Muscle layer of colon (tissue), 2 donors: ENCODE data around the gene GAS5.

ENCODE experiments used
- H3K27ac ChIP-seq: one replicate; pipeline ENCODE4 v1.7.0; 2013; ENCODE audit warnings: low read depth, mild to moderate bottlenecking, low read length, moderate library complexity
- H3K27me3 ChIP-seq, 2 donors: one replicate each; pipeline ENCODE4 v1.7.0; 2013; ENCODE audit warnings: low read length in 2 of 2, mild to moderate bottlenecking in 2 of 2; ENCODE audit not compliant: insufficient read depth in 2 of 2, control insufficient read depth in 1 of 2
- H3K36me3 ChIP-seq: one replicate; pipeline ENCODE4 v1.7.0; 2013; ENCODE audit warnings: mild to moderate bottlenecking, low read length; ENCODE audit not compliant: insufficient read depth
- H3K4me1 ChIP-seq: one replicate; pipeline ENCODE4 v1.7.0; 2013; ENCODE audit warnings: mild to moderate bottlenecking, low read length; ENCODE audit not compliant: insufficient read depth
- H3K4me3 ChIP-seq, 2 donors: one replicate each; pipeline ENCODE4 v1.7.0; 2013; ENCODE audit warnings: low read length in 2 of 2, low read depth in 1 of 2, mild to moderate bottlenecking in 1 of 2, moderate library complexity in 1 of 2
- H3K9ac ChIP-seq: one replicate; pipeline ENCODE4 v1.7.0; 2013; ENCODE audit warnings: low read length
- H3K9me3 ChIP-seq: one replicate; pipeline ENCODE4 v1.7.0; 2013; ENCODE audit warnings: mild to moderate bottlenecking, low read length
- donor health status: abdominal sarcoma.
- donor health status: Adenocarcinoma of cecum.

GAS5 gene

GRCh38 chr1:173867753-173868265, at the start of gene GAS5:
TSS of gene GAS5 (minus strand) at chr1:173867989.
- peak within 1 kb of the TSS; percentile 76 to 80 for H3K4me3 ChIP-seq
- H3K36me3 ChIP-seq: peaks cover 43% of the 10 kb centered on the region
- peaks cover 18% of the 10 kb centered on the region for H3K4me1 ChIP-seq
- H3K27me3 ChIP-seq: no peaks in the 10 kb centered on the region
- H3K27ac ChIP-seq: peak within 1 kb of the TSS; percentile 97
- H3K9ac ChIP-seq: peak within 1 kb of the TSS; percentile 85
- no peaks in the 10 kb centered on the region for H3K9me3 ChIP-seq

GRCh38 chr1:173917149-173917548, 49.4 kb upstream of the GAS5 start, which contains the start of gene SERPINC1:
TSS of gene SERPINC1 (minus strand) at chr1:173917327. CDS start at chr1:173917259, 68 bp downstream.
- Histone ChIP-seq H3K9ac (no peak within 1 kb of the TSS), H3K27ac (no peak within 1 kb of the TSS), H3K27me3 (no peaks in the 10 kb centered on the region), H3K36me3 (no peaks in the 10 kb centered on the region), H3K9me3 (no peaks in the 10 kb centered on the region), H3K4me3 (no peak within 1 kb of the TSS), H3K4me1 (no peaks in the 10 kb centered on the region)

- no peaks in the 10 kb centered on the region for H3K9me3 ChIP-seq
- no peak overlapping the region for H3K9ac ChIP-seq
- no peak overlapping the region for H3K27ac ChIP-seq
- H3K27me3 ChIP-seq: no peaks in the 10 kb centered on the region
- H3K4me1 ChIP-seq: no peaks in the 10 kb centered on the region
- no peaks in the 10 kb centered on the region for H3K36me3 ChIP-seq
- H3K4me3 ChIP-seq: no peak overlapping the region
These were observed 48.9 kb upstream of the GAS5 start for GRCh38 chr1:173916667-173917066.

GRCh38 chr1:173915596-173915995, 47.8 kb upstream of the GAS5 start:
- Histone ChIP-seq H3K9me3 (no peaks in the 10 kb centered on the region), H3K27me3 (no peaks in the 10 kb centered on the region), H3K27ac (no peak overlapping the region), H3K36me3 (no peaks in the 10 kb centered on the region), H3K4me1 (no peaks in the 10 kb centered on the region), H3K9ac (no peak overlapping the region), H3K4me3 (no peak overlapping the region)

GRCh38 chr1:173914366-173914871, 46.6 kb upstream of the GAS5 start:
- Histone ChIP-seq H3K36me3 (no peaks in the 10 kb centered on the region), H3K9ac (no peak overlapping the region), H3K4me1 (no peaks in the 10 kb centered on the region), H3K27me3 (no peaks in the 10 kb centered on the region), H3K27ac (no peak overlapping the region), H3K9me3 (no peaks in the 10 kb centered on the region), H3K4me3 (no peak overlapping the region)

GRCh38 chr1:173913111-173913510, 45.3 kb upstream of the GAS5 start:
- no peaks in the 10 kb centered on the region for H3K36me3 ChIP-seq
- H3K4me3 ChIP-seq: no peak overlapping the region
- H3K4me1 ChIP-seq: no peaks in the 10 kb centered on the region
- H3K9me3 ChIP-seq: no peaks in the 10 kb centered on the region
- no peaks in the 10 kb centered on the region for H3K27me3 ChIP-seq
- H3K9ac ChIP-seq: no peak overlapping the region
- no peak overlapping the region for H3K27ac ChIP-seq

- Histone ChIP-seq H3K4me1 (no peaks in the 10 kb centered on the region), H3K27me3 (no peaks in the 10 kb centered on the region), H3K4me3 (no peak overlapping the region), H3K27ac (no peak overlapping the region), H3K9ac (no peak overlapping the region), H3K36me3 (no peaks in the 10 kb centered on the region), H3K9me3 (no peaks in the 10 kb centered on the region)
These were observed 36.2 kb upstream of the GAS5 start for GRCh38 chr1:173903827-173904531.

GRCh38 chr1:173900992-173901391, 33.2 kb upstream of the GAS5 start:
- no peaks in the 10 kb centered on the region for H3K36me3 ChIP-seq
- H3K4me1 ChIP-seq: no peaks in the 10 kb centered on the region
- H3K4me3 ChIP-seq: no peak overlapping the region
- no peak overlapping the region for H3K9ac ChIP-seq
- no peak overlapping the region for H3K27ac ChIP-seq
- no peaks in the 10 kb centered on the region for H3K9me3 ChIP-seq
- no peaks in the 10 kb centered on the region for H3K27me3 ChIP-seq

- Histone ChIP-seq H3K36me3 (no peaks in the 10 kb centered on the region), H3K9me3 (no peaks in the 10 kb centered on the region), H3K4me3 (no peak overlapping the region), H3K4me1 (no peaks in the 10 kb centered on the region), H3K9ac (no peak overlapping the region), H3K27me3 (no peaks in the 10 kb centered on the region), H3K27ac (no peak overlapping the region)
These were observed 32.6 kb upstream of the GAS5 start for GRCh38 chr1:173900427-173900826.

- no peak overlapping the region for H3K9ac ChIP-seq
- H3K4me3 ChIP-seq: no peak overlapping the region
- H3K4me1 ChIP-seq: no peaks in the 10 kb centered on the region
- H3K36me3 ChIP-seq: no peaks in the 10 kb centered on the region
- no peak overlapping the region for H3K27ac ChIP-seq
- no peaks in the 10 kb centered on the region for H3K27me3 ChIP-seq
- H3K9me3 ChIP-seq: no peaks in the 10 kb centered on the region
These were observed 26.4 kb upstream of the GAS5 start for GRCh38 chr1:173894189-173894588.

- Histone ChIP-seq H3K4me3 (no peak overlapping the region), H3K9ac (no peak overlapping the region), H3K36me3 (no peaks in the 10 kb centered on the region), H3K27ac (no peak overlapping the region), H3K9me3 (no peaks in the 10 kb centered on the region), H3K27me3 (no peaks in the 10 kb centered on the region), H3K4me1 (no peaks in the 10 kb centered on the region)
These were observed 25.8 kb upstream of the GAS5 start for GRCh38 chr1:173893611-173894010.

GRCh38 chr1:173889885-173890284, 22.1 kb upstream of the GAS5 start:
- Histone ChIP-seq H3K27me3 (no peaks in the 10 kb centered on the region), H3K9me3 (no peaks in the 10 kb centered on the region), H3K36me3 (peaks cover 17% of the 10 kb centered on the region), H3K9ac (no peak overlapping the region), H3K4me1 (no peaks in the 10 kb centered on the region), H3K27ac (no peak overlapping the region), H3K4me3 (no peak overlapping the region)
